ENCODE data around the gene VCL. TPM values are rescaled to one million over a fixed set of nuclear protein-coding genes. Genes with fewer than 3 reads are reported as not detected.

Gene VCL
- total RNA-seq, 1 experiment from 2014 or later: 291 TPM

GRCh38 chr10:74140553-74140952 lies 142.6 kb downstream of the VCL start:
- no peaks in the 10 kb centered on the region for H3K9me3 ChIP-seq (ENCODE audit: control insufficient read depth, low read depth, low read length)
- no peak overlapping the region for H3K23ac ChIP-seq (ENCODE audit: insufficient read length, low read depth, low read length)
- peaks cover 2% of the 10 kb centered on the region for H3K79me1 ChIP-seq (ENCODE audit: insufficient read depth, low read depth, low read length, poor library complexity, severe bottlenecking)
- H4K20me1 ChIP-seq (ENCODE audit: control insufficient read depth, insufficient read depth, insufficient read length): no peaks in the 10 kb centered on the region
- Mint-ChIP-seq H3K4me1 (no peaks in the 10 kb centered on the region), H3K4me3 (no peak overlapping the region), H3K27me3 (ENCODE audit: low read depth) (no peaks in the 10 kb centered on the region), H3K36me3 (ENCODE audit: insufficient read depth in 1 of 3, low read depth in 3 of 3) (peaks cover 15 to 31% (median 29%) of the 10 kb centered on the region in 3 experiments; a peak in 6 of 7 replicates), H3K9me3 (no peaks in the 10 kb centered on the region), H3K27ac (no peak overlapping the region)
- no peak overlapping the region for H2AK5ac ChIP-seq (ENCODE audit: insufficient read length, low read length)
- H3K14ac ChIP-seq (ENCODE audit: insufficient read depth, low read length): no peak overlapping the region
- H2AFZ ChIP-seq (ENCODE audit: low read length): no peak overlapping the region
- no peak for TF ChIP-seq CTCF (conservative IDR thresholded peaks at IDR 0.05)
- no peak overlapping the region for H3K9ac ChIP-seq (ENCODE audit: extremely low read depth, insufficient read length, low read length)
- H3T11ph ChIP-seq (ENCODE audit: low read length): no peak overlapping the region
- no peak overlapping the region for H3K4ac ChIP-seq (ENCODE audit: low read depth, low read length)
- no peak overlapping the region for H2BK12ac ChIP-seq (ENCODE audit: insufficient read length, low read depth, low read length)
- H4K8ac ChIP-seq (replicated peaks; ENCODE audit: insufficient read length, low read depth, low read length): no peak overlapping the region
- H3K27ac ChIP-seq (ENCODE audit: insufficient read length, low read depth, low read length): no peak overlapping the region
- no peak overlapping the region for H3K4me2 ChIP-seq (ENCODE audit: insufficient read depth, insufficient read length, low read length)
- no peaks in the 10 kb centered on the region for H3K79me2 ChIP-seq (ENCODE audit: insufficient read depth, low read length)
- no peaks in the 10 kb centered on the region for H3K23me2 ChIP-seq (ENCODE audit: insufficient read length, low read depth, low read length, poor library complexity, severe bottlenecking)
- no peaks in the 10 kb centered on the region for H3K27me3 ChIP-seq (ENCODE audit: insufficient read depth, low read length)
- H2BK15ac ChIP-seq (ENCODE audit: low read depth, low read length): no peak overlapping the region
- H3K56ac ChIP-seq (ENCODE audit: insufficient read length, low read depth, low read length): no peak overlapping the region
- H3K18ac ChIP-seq (ENCODE audit: insufficient read length, low read depth, low read length): no peak overlapping the region
- DNase-seq: no peak
- H4K5ac ChIP-seq (ENCODE audit: insufficient read length, low read depth, low read length): no peak overlapping the region
- no CpG with 5 or more reads among the region's 2 CpGs for WGBS (ENCODE audit: extremely low coverage, insufficient read length, low lambda C conversion rate)
- no peak overlapping the region for H4K91ac ChIP-seq (ENCODE audit: insufficient read length, low read depth, low read length)
- H2BK5ac ChIP-seq (ENCODE audit: insufficient read length, low read length): no peak overlapping the region
- no peak overlapping the region for H2BK120ac ChIP-seq (ENCODE audit: low read depth, low read length, poor library complexity, severe bottlenecking)
- no peak overlapping the region for H2BK20ac ChIP-seq (ENCODE audit: low read depth, low read length, poor library complexity, severe bottlenecking)
- H3K4me1 ChIP-seq (ENCODE audit: insufficient read depth, low read length): no peaks in the 10 kb centered on the region

All from H9 (cell line).